ENCODE measurements around the gene MSLN.

DNA sequence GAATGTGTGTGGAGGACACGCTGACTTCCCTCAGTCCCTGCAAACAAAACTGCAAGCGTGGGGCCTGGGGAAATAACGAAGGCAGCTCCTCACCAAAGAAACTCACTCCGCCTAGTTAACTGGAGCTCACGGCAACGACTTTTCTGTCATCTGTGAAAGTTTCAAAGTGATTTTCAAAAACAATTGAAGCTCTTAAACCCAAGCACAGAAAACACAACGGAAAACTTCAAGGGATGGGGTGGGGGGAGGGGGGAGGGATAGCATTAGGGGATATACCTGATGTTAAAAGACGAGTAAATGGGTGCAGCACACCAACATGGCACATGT is 43.2 kb downstream of the MSLN start:
- TF ChIP-seq FOS (IDR thresholded peaks at IDR 0.05; ENCODE audit: borderline replicate concordance, insufficient read depth, low read length): no peak
- TF ChIP-seq, protein P1, sequence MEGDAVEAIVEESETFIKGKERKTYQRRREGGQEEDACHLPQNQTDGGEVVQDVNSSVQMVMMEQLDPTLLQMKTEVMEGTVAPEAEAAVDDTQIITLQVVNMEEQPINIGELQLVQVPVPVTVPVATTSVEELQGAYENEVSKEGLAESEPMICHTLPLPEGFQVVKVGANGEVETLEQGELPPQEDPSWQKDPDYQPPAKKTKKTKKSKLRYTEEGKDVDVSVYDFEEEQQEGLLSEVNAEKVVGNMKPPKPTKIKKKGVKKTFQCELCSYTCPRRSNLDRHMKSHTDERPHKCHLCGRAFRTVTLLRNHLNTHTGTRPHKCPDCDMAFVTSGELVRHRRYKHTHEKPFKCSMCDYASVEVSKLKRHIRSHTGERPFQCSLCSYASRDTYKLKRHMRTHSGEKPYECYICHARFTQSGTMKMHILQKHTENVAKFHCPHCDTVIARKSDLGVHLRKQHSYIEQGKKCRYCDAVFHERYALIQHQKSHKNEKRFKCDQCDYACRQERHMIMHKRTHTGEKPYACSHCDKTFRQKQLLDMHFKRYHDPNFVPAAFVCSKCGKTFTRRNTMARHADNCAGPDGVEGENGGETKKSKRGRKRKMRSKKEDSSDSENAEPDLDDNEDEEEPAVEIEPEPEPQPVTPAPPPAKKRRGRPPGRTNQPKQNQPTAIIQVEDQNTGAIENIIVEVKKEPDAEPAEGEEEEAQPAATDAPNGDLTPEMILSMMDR (IDR thresholded peaks at IDR 0.05; ENCODE audit: extremely low read depth in 1 of 2, insufficient read depth in 1 of 2, low read depth in 1 of 2, low read length in 2 of 2): no peak
- no peak for TF ChIP-seq POLR2A (IDR thresholded peaks at IDR 0.05; ENCODE audit: low read depth, low read length)
- TF ChIP-seq POLR2AphosphoS5 (IDR thresholded peaks at IDR 0.05; ENCODE audit: insufficient read depth, low read depth, low read length): no peak
- no peak for TF ChIP-seq EZH2 (IDR thresholded peaks at IDR 0.05; ENCODE audit: borderline replicate concordance, low read depth, low read length, severe bottlenecking)
- TF ChIP-seq GATA2 (IDR thresholded peaks at IDR 0.05; ENCODE audit: insufficient read depth, insufficient read length, low read depth, low read length): no peak
- TF ChIP-seq, protein P2, sequence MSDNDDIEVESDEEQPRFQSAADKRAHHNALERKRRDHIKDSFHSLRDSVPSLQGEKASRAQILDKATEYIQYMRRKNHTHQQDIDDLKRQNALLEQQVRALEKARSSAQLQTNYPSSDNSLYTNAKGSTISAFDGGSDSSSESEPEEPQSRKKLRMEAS (IDR thresholded peaks at IDR 0.05; ENCODE audit: insufficient read depth, insufficient read length): no peak

All from endothelial cell of umbilical vein (primary cell).